HepG2 (cell line): ENCODE data around the gene EPHA6. TPM values are rescaled to one million over a fixed set of nuclear protein-coding genes. Genes with fewer than 3 reads are reported as not detected.
A peak's percentile ranks its signal among the peaks of the same experiment; 100 is the strongest.

Experiments used
- ATAC-seq: fragments of 200-7000 bp; cut with Tn5 transposase; 3 replicates; pipeline ENCODE4 v1.9.1; 2020; ENCODE audit warnings: mild to moderate bottlenecking, moderate library complexity
- Bru-seq: library from RNA; stranded (reverse); fragments of 400-500 nt; gene quantifications from one replicate; lab custom pipeline; 2021; lab: Mats Ljungman, UMichigan
- BruChase-seq, 2 experiments: library from RNA; stranded (reverse); fragments of 400-500 nt; gene quantifications; one replicate each; lab custom pipeline; 2021; lab: Mats Ljungman, UMichigan
- BruUV-seq: library from RNA; stranded (reverse); fragments of 400-500 nt; replicated peaks from 2 replicates; lab custom pipeline; 2021; lab: Mats Ljungman, UMichigan
- CTCF ChIA-PET: fragments of 300-600 bp; formaldehyde crosslinking; extraction: SDS; loops from one replicate; lab custom pipeline; 2021; ENCODE audit warnings: low total read pairs, inconsistent platforms, low intra/inter-chr PET ratio; lab: Yijun Ruan, JAX
- POLR2A ChIA-PET: fragments of 350-600 bp; sonication (Branson Sonifier 250); formaldehyde crosslinking; loops from one replicate; lab custom pipeline; 2020; ENCODE audit warnings: antibody characterized with exemption, inconsistent platforms; lab: Yijun Ruan, JAX
- DNase-seq: peaks from one replicate; pipeline ENCODE4 v3.0.0-alpha.2; 2015; ENCODE audit warnings: low spot score
- FAIRE-seq: peaks from 3 replicates; lab custom pipeline; 2011; peaks lifted over from hg19 to GRCh38; lab: Jason Lieb, UNC
- H2AFZ ChIP-seq: one replicate; pipeline ENCODE4 v1.6.1; 2011; ENCODE audit warnings: low read length, inconsistent platforms
- H3K27ac ChIP-seq: fragments of 300-600 bp; 3 replicates; pipeline ENCODE4 v1.8.0; 2011; ENCODE audit warnings: mixed run types, mild to moderate bottlenecking, mixed read lengths, low read length, inconsistent platforms; ENCODE audit not compliant: insufficient read depth; ENCODE audit errors: extremely low read length
- H3K27me3 ChIP-seq, 2 experiments: fragments of 200-600 bp in 1 of 2; 2 replicates in 1 of 2; 3 replicates in 1 of 2; pipeline versions ENCODE4 v1.6.0 to v1.8.0; 2011; ENCODE audit warnings: low read length in 2 of 2, mild to moderate bottlenecking in 2 of 2, moderate library complexity in 2 of 2, inconsistent platforms in 1 of 2; ENCODE audit not compliant: insufficient read depth in 2 of 2, control insufficient read depth in 1 of 2
- H3K36me3 ChIP-seq, 2 experiments: fragments of 200-600 bp in 1 of 2; replicated peaks in 1 of 2; 2 replicates in 1 of 2; 3 replicates in 1 of 2; pipeline versions ENCODE4 v1.5.1 to v1.8.0; 2011; ENCODE audit warnings: low read length in 2 of 2, inconsistent platforms in 1 of 2; ENCODE audit not compliant: insufficient read depth in 2 of 2, control insufficient read depth in 1 of 2
- H3K4me1 ChIP-seq: 2 replicates; pipeline ENCODE4 v1.5.1; 2012; ENCODE audit warnings: low read length, inconsistent platforms; ENCODE audit not compliant: insufficient read depth
- H3K4me2 ChIP-seq: 2 replicates; pipeline ENCODE4 v1.6.0; 2011; ENCODE audit warnings: low read depth, low read length, inconsistent platforms
- H3K4me3 ChIP-seq, 3 experiments: fragments of 200-600 bp in 1 of 3; sonication (generic), shearing (Covaris generic) in 1 of 3; replicated peaks in 1 of 3; 2 replicates each; pipeline ENCODE4 v1.5.1; 2011 to 2016; ENCODE audit warnings: low read length in 3 of 3, inconsistent platforms in 2 of 3, low read depth in 2 of 3, mild to moderate bottlenecking in 2 of 3, control low read depth in 1 of 3, mixed read lengths in 1 of 3; ENCODE audit not compliant: insufficient read depth in 1 of 3
- H3K79me2 ChIP-seq: one replicate; pipeline ENCODE4 v1.6.1; 2011; ENCODE audit warnings: low read length, inconsistent platforms; ENCODE audit not compliant: insufficient read depth
- H3K9ac ChIP-seq: 2 replicates; pipeline ENCODE4 v1.6.0; 2011; ENCODE audit warnings: mild to moderate bottlenecking, low read depth, low read length, inconsistent platforms; ENCODE audit not compliant: insufficient read depth
- H3K9me3 ChIP-seq: 2 replicates; pipeline ENCODE4 v1.5.1; 2012; ENCODE audit warnings: mild to moderate bottlenecking, low read length
- H4K20me1 ChIP-seq: 2 replicates; pipeline ENCODE4 v1.6.0; 2011; ENCODE audit warnings: inconsistent platforms, mild to moderate bottlenecking, low read length, moderate library complexity; ENCODE audit not compliant: insufficient read depth
- ATF7-NPFF ChIP-seq: sonication (generic); formaldehyde crosslinking; IDR thresholded peaks from 2 replicates; pipeline ENCODE4 v1.8.1; 2023; ENCODE audit warnings: mild to moderate bottlenecking, low read depth, missing genetic modification reagents, moderate library complexity
- CTCF ChIP-seq: sonication (generic); formaldehyde crosslinking; IDR thresholded peaks from 2 replicates; pipeline ENCODE4 v1.5.0; 2020; ENCODE audit warnings: mild to moderate bottlenecking, missing genetic modification reagents, moderate library complexity
- HNRNPLL ChIP-seq: fragments of 200-400 bp; formaldehyde crosslinking; IDR thresholded peaks from 2 replicates; pipeline ENCODE4 v1.6.1; 2017; ENCODE audit warnings: mild to moderate bottlenecking, low read depth, low read length; ENCODE audit not compliant: poor library complexity, severe bottlenecking
- MEF2D ChIP-seq: sonication (generic); formaldehyde crosslinking; IDR thresholded peaks from 2 replicates; pipeline ENCODE4 v1.5.1; 2020; ENCODE audit warnings: mild to moderate bottlenecking, missing genetic modification reagents
- MYPOP ChIP-seq: sonication (generic); formaldehyde crosslinking; IDR thresholded peaks from 2 replicates; pipeline ENCODE4 v1.8.1; 2023; ENCODE audit warnings: mild to moderate bottlenecking, moderate library complexity, missing genetic modification reagents
- NFE2 ChIP-seq: sonication (generic); formaldehyde crosslinking; IDR thresholded peaks from 2 replicates; pipeline ENCODE4 v1.4.0; 2020; ENCODE audit warnings: missing genetic modification reagents
- SAP130 ChIP-seq: IDR thresholded peaks from 2 replicates; pipeline ENCODE4 v1.6.1; 2016; ENCODE audit warnings: low read depth
- TGIF2 ChIP-seq: IDR thresholded peaks from 2 replicates; pipeline ENCODE4 v1.6.1; 2016; ENCODE audit warnings: control low read depth, missing compliant biosample characterization
- ZBTB33 ChIP-seq: sonication (generic); formaldehyde crosslinking; IDR thresholded peaks from 2 replicates; pipeline ENCODE4 v1.4.0; 2020; ENCODE audit warnings: missing genetic modification reagents
- WGBS: methylation state at CpG from one replicate; pipeline ENCODE4 v1.1.6; 2017; ENCODE audit warnings: low lambda C conversion rate; 5-methylcytosine and 5-hydroxymethylcytosine counted together
- in situ Hi-C: cut with HindIII; loops from 2 replicates; pipeline ENCODE4 v1.10.0; 2017; ENCODE audit warnings: low pct_unique_long_range_greater_than_20kb; ENCODE audit not compliant: extremely low pct_ligation_motif_present
- intact Hi-C: fragments of 100-400 bp; cut with micrococcal nuclease; formaldehyde crosslinking; loops from one replicate; pipeline ENCODE4 v1.10.0; 2022; ENCODE audit not compliant: unreplicated experiment
- long read RNA-seq, 2 experiments: library from RNA in 1 of 2; library from polyadenylated mRNA in 1 of 2; stranded (forward) in 1 of 2; unstranded in 1 of 2; transcript quantifications; one replicate each; pipeline ENCODE4 v2.0.0, GENCODE V29; 2019 to 2022
- polyA minus RNA-seq, 3 experiments: library from RNA; depleted of rRNA, polyadenylated mRNA; stranded (reverse); fragments of >200 nt; gene quantifications; 2 replicates each; pipeline ENCODE4 v1.2.3, GENCODE V29; 2011; ENCODE audit warnings: low replicate concordance in 1 of 3
- polyA plus RNA-seq, 8 experiments: library from polyadenylated mRNA; depleted of rRNA in 3 of 8; stranded (reverse) in 7 of 8; unstranded in 1 of 8; fragments of >200 nt; fragmentation: Illumina TruSeq in 4 of 8; extraction: Trizol in 4 of 8; gene quantifications; 2 replicates each; pipeline versions ENCODE4 v1.2.1 to v1.2.3, GENCODE V29; 2011 to 2016; ENCODE audit warnings: low read depth in 4 of 8, missing spikeins in 1 of 8, mixed read lengths in 1 of 8; ENCODE audit not compliant: insufficient read depth in 1 of 8
- total RNA-seq, 5 experiments: library from RNA; depleted of rRNA; stranded (reverse); fragments of >200 nt; fragmentation: Illumina TruSeq; extraction: Trizol; gene quantifications; 2 replicates each; pipeline ENCODE4 v1.2.3, GENCODE V29; 2016; ENCODE audit warnings: low read depth in 1 of 5
- TF ChIP-seq, protein P1 (sequence below): sonication (generic); formaldehyde crosslinking; IDR thresholded peaks from 2 replicates; pipeline ENCODE4 v1.4.0; 2020; ENCODE audit warnings: missing genetic modification reagents, borderline replicate concordance

The EPHA6 gene
- not detected in 2 replicates for total RNA-seq (2016; rRNA removed; fragmentation: Illumina TruSeq; extraction: Trizol)
- not detected in 2 replicates for total RNA-seq (2016; cell fraction: cytosol; rRNA removed; fragmentation: Illumina TruSeq; extraction: Trizol; ENCODE audit: low read depth)
- total RNA-seq (2016; cell fraction: insoluble cytoplasmic fraction; rRNA removed; fragmentation: Illumina TruSeq; extraction: Trizol), result not detected in 2 replicates
- not detected in 2 replicates for total RNA-seq (2016; cell fraction: membrane; rRNA removed; fragmentation: Illumina TruSeq; extraction: Trizol)
- not detected in 2 replicates for total RNA-seq (2016; cell fraction: nucleus; rRNA removed; fragmentation: Illumina TruSeq; extraction: Trizol)
- not detected in 2 replicates for polyA plus RNA-seq (2011; rRNA removed)
- not detected in 2 replicates for polyA plus RNA-seq (2011; cell fraction: cytosol; rRNA removed)
- polyA plus RNA-seq (2011; cell fraction: nucleus; rRNA removed), result not detected in 2 replicates
- not detected in 2 replicates for polyA plus RNA-seq (2012)
- not detected in 2 replicates for polyA plus RNA-seq (2016; cell fraction: cytosol; fragmentation: Illumina TruSeq; extraction: Trizol; ENCODE audit: low read depth)
- polyA plus RNA-seq (2016; cell fraction: insoluble cytoplasmic fraction; fragmentation: Illumina TruSeq; extraction: Trizol; ENCODE audit: low read depth), result not detected in 2 replicates
- not detected in 2 replicates for polyA plus RNA-seq (2016; cell fraction: membrane; fragmentation: Illumina TruSeq; extraction: Trizol; ENCODE audit: low read depth)
- not detected in 2 replicates for polyA plus RNA-seq (2016; cell fraction: nucleus; fragmentation: Illumina TruSeq; extraction: Trizol; ENCODE audit: insufficient read depth, low read depth)
- 0.61 TPM in 1 of 2 replicates, not detected in the other for polyA minus RNA-seq (2011; rRNA and poly(A)+ RNA removed; ENCODE audit: low replicate concordance)
- polyA minus RNA-seq (2011; cell fraction: cytosol; rRNA and poly(A)+ RNA removed), result not detected in 2 replicates
- not detected in 2 replicates for polyA minus RNA-seq (2011; cell fraction: nucleus; rRNA and poly(A)+ RNA removed)
- percentile 3 among the genes with signal in this experiment for Bru-seq, nascent RNA
- BruChase-seq, experiment 1, labeled RNA remaining after a 6-hour chase, result percentile 1 among the genes with signal in this experiment
- percentile 2 among the genes with signal in this experiment for BruChase-seq, experiment 2, labeled RNA remaining after a 2-hour chase
- long read RNA-seq, experiment 1, result 0 reads
- long read RNA-seq, experiment 2, result 0 reads

GRCh38 chr3:96813820-96814650 is at the start of gene EPHA6:
TSS of gene EPHA6 (plus strand) at chr3:96814594.
- peaks cover 15% of the 10 kb centered on the region for H3K4me1 ChIP-seq
- H3K9ac ChIP-seq, result no peak within 1 kb of the TSS
- no peak within 1 kb of the TSS for H2AFZ ChIP-seq
- intact Hi-C loops, result loop anchor here (5.0 kb wide), 1 partner anchor 482 kb away; no protein-coding TSS in a partner anchor
- peak; percentile 18 for DNase-seq
- H3K79me2 ChIP-seq, result no peaks in the 10 kb centered on the region
- ATAC-seq, result peak; percentile 80
- BruUV-seq, result no TSS peak
- H3K9me3 ChIP-seq, result no peaks in the 10 kb centered on the region
- ChIA-PET POLR2A (no interaction called here), CTCF (no interaction called here)
- peaks cover 2 to 23% of the 10 kb centered on the region in 2 experiments; a peak in 3 of 5 replicates for H3K27me3 ChIP-seq
- in situ Hi-C loops, result no loop called here
- H3K36me3 ChIP-seq, result no peaks in the 10 kb centered on the region
- no peak for FAIRE-seq
- peak within 1 kb of the TSS; percentile 39 to 72 (median 50); a peak in 4 of 6 replicates for H3K4me3 ChIP-seq
- H3K4me2 ChIP-seq, result peak within 1 kb of the TSS; percentile 88
- no peaks in the 10 kb centered on the region for H4K20me1 ChIP-seq
- H3K27ac ChIP-seq, result no peak within 1 kb of the TSS
- 3% methylated on average over 39 of the region's 83 CpGs for WGBS
- TF ChIP-seq TGIF2 (CRISPR knock-in tag) (no peak), ATF7-NPFF (peak; percentile 39; the same call in 1 of the 2 replicates), SAP130 (CRISPR knock-in tag) (no peak), MYPOP (CRISPR knock-in tag) (0 out of 2 replicates have a peak, but pooled peaks have one; percentile 49), NFE2 (CRISPR knock-in tag) (no peak), CTCF (CRISPR knock-in tag) (peak; percentile 26; the same call in 1 of the 2 replicates), HNRNPLL (peak; percentile 16), ZBTB33 (CRISPR knock-in tag) (no peak), MEF2D (no peak)
- TF ChIP-seq, protein P1, sequence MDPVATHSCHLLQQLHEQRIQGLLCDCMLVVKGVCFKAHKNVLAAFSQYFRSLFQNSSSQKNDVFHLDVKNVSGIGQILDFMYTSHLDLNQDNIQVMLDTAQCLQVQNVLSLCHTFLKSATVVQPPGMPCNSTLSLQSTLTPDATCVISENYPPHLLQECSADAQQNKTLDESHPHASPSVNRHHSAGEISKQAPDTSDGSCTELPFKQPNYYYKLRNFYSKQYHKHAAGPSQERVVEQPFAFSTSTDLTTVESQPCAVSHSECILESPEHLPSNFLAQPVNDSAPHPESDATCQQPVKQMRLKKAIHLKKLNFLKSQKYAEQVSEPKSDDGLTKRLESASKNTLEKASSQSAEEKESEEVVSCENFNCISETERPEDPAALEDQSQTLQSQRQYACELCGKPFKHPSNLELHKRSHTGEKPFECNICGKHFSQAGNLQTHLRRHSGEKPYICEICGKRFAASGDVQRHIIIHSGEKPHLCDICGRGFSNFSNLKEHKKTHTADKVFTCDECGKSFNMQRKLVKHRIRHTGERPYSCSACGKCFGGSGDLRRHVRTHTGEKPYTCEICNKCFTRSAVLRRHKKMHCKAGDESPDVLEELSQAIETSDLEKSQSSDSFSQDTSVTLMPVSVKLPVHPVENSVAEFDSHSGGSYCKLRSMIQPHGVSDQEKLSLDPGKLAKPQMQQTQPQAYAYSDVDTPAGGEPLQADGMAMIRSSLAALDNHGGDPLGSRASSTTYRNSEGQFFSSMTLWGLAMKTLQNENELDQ (CRISPR knock-in tag), result no peak
